OCI-LY7 (cell line): ENCODE results near the gene WIPF3. TPM values are rescaled to one million over a fixed set of nuclear protein-coding genes. Genes with fewer than 3 reads are reported as not detected.

ENCODE experiments used
- BruUV-seq: library from RNA; stranded (reverse); fragments of 400-500 nt; replicated peaks from 2 replicates; lab custom pipeline; 2021; lab: Mats Ljungman, UMichigan
- CTCF ChIA-PET: fragments of 300-600 bp; sonication (Branson Sonifier 250); formaldehyde crosslinking; loops from one replicate; lab custom pipeline; 2022; ENCODE audit warnings: antibody characterized with exemption; ENCODE audit not compliant: unreplicated experiment; lab: Charles Lee
- POLR2A ChIA-PET: fragments of 300-600 bp; sonication (Branson Sonifier 250); formaldehyde crosslinking; loops from one replicate; lab custom pipeline; 2022; ENCODE audit warnings: antibody characterized with exemption; lab: Charles Lee
- DNase-seq: peaks from one replicate; pipeline ENCODE4 v3.0.0-alpha.2; 2015; ENCODE audit warnings: low spot score
- H2AFZ ChIP-seq: fragments of 200-600 bp; sonication (generic), shearing (Covaris generic); 2 replicates; pipeline ENCODE4 v1.6.1; 2014; ENCODE audit warnings: mild to moderate bottlenecking, antibody characterized with exemption, low read length, moderate library complexity
- H3K27ac ChIP-seq: fragments of 200-600 bp; sonication (generic); 2 replicates; pipeline ENCODE4 v1.5.1; 2014; ENCODE audit warnings: mixed run types, low read depth, mild to moderate bottlenecking, moderate library complexity, low read length, inconsistent platforms; ENCODE audit not compliant: poor library complexity, severe bottlenecking
- H3K36me3 ChIP-seq: fragments of 200-600 bp; sonication (generic); 2 replicates; pipeline ENCODE4 v1.6.1; 2014; ENCODE audit warnings: mild to moderate bottlenecking, antibody characterized with exemption, low read length, moderate library complexity, mixed read lengths; ENCODE audit not compliant: insufficient read depth
- H3K4me1 ChIP-seq: fragments of 200-600 bp; sonication (generic); 2 replicates; pipeline ENCODE4 v1.5.1; 2014; ENCODE audit warnings: mild to moderate bottlenecking, low read length; ENCODE audit not compliant: insufficient read depth, poor library complexity, severe bottlenecking
- H3K4me2 ChIP-seq: fragments of 200-600 bp; sonication (generic); 2 replicates; pipeline ENCODE4 v1.6.1; 2014; ENCODE audit warnings: mild to moderate bottlenecking, low read length
- H3K4me3 ChIP-seq: fragments of 200-600 bp; sonication (generic); 2 replicates; pipeline ENCODE4 v1.5.1; 2014; ENCODE audit warnings: mild to moderate bottlenecking, low read depth, low read length; ENCODE audit not compliant: poor library complexity, severe bottlenecking
- H3K79me2 ChIP-seq: fragments of 200-600 bp; sonication (generic); 2 replicates; pipeline ENCODE4 v1.6.1; 2016; ENCODE audit warnings: low read depth, mild to moderate bottlenecking, low read length, moderate library complexity, mixed read lengths; ENCODE audit not compliant: insufficient read depth
- H3K9me2 ChIP-seq: fragments of 200-600 bp; sonication (generic); 2 replicates; pipeline ENCODE4 v1.6.1; 2016; ENCODE audit warnings: mild to moderate bottlenecking, low read length, mixed read lengths; ENCODE audit not compliant: insufficient read depth
- H3K9me3 ChIP-seq: fragments of 200-600 bp; sonication (generic); 2 replicates; pipeline ENCODE4 v1.6.1; 2014; ENCODE audit warnings: mild to moderate bottlenecking, mixed run types, low read length, mixed read lengths
- H4K20me1 ChIP-seq: fragments of 200-600 bp; sonication (generic); 2 replicates; pipeline ENCODE4 v1.6.1; 2014; ENCODE audit warnings: mild to moderate bottlenecking, antibody characterized with exemption, low read length, moderate library complexity, mixed read lengths; ENCODE audit not compliant: insufficient read depth
- EZH2phosphoT487 ChIP-seq: fragments of 200-600 bp; sonication (generic); IDR thresholded peaks from 2 replicates; pipeline ENCODE4 v1.6.1; 2018; ENCODE audit warnings: low read depth, borderline replicate concordance, mild to moderate bottlenecking, mixed run types, antibody characterized with exemption, low read length, moderate library complexity, mixed read lengths
- intact Hi-C: fragments of 100-400 bp; cut with micrococcal nuclease; formaldehyde crosslinking; loops from one replicate; pipeline ENCODE4 v1.10.0; 2022; ENCODE audit not compliant: unreplicated experiment
- total RNA-seq, 2 experiments: library from RNA; depleted of rRNA in 1 of 2; stranded (reverse); fragments of >200 nt in 1 of 2; shearing (Covaris generic) in 1 of 2; gene quantifications; 2 replicates each; pipeline ENCODE4 v1.2.3, GENCODE V29; 2014 to 2022
- TF ChIP-seq, protein P1 (sequence below): fragments of 200-600 bp; sonication (generic); conservative IDR thresholded peaks from 2 replicates; pipeline ENCODE4 v1.5.1; 2014; ENCODE audit warnings: mild to moderate bottlenecking, antibody characterized with exemption, low read length, moderate library complexity, mixed read lengths

The WIPF3 gene
- total RNA-seq, 2 experiments from 2014 or later, result not detected

DNA sequence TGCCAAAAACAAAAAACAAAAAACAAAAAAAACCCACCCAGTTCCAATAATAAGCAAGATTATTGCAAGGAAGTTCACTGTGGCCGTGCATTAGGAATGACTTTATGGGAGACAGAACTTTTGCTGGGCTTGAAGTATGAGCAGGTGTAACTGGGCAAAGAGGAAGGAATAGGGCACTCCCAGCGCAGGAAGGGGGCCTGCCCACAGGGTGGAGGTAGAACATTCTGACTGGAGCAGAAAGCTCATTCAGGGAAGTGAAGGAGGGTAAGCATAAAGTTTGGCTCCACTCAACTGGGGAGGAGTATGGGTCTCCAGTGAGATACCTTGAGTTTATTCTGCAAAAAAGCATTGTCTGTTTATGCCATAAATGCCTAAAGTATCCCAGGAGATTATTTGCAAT is 42.1 kb upstream of the WIPF3 start:
- BruUV-seq, result no TSS peak
- POLR2A ChIA-PET, result no interaction called here
- no peaks in the 10 kb centered on the region for H4K20me1 ChIP-seq
- CTCF ChIA-PET, result no interaction called here
- H3K4me1 ChIP-seq, result no peaks in the 10 kb centered on the region
- H3K4me3 ChIP-seq, result no peak overlapping the region
- H3K79me2 ChIP-seq, result no peaks in the 10 kb centered on the region
- no peak overlapping the region for H3K4me2 ChIP-seq
- no peak for TF ChIP-seq EZH2phosphoT487
- TF ChIP-seq, protein P1, sequence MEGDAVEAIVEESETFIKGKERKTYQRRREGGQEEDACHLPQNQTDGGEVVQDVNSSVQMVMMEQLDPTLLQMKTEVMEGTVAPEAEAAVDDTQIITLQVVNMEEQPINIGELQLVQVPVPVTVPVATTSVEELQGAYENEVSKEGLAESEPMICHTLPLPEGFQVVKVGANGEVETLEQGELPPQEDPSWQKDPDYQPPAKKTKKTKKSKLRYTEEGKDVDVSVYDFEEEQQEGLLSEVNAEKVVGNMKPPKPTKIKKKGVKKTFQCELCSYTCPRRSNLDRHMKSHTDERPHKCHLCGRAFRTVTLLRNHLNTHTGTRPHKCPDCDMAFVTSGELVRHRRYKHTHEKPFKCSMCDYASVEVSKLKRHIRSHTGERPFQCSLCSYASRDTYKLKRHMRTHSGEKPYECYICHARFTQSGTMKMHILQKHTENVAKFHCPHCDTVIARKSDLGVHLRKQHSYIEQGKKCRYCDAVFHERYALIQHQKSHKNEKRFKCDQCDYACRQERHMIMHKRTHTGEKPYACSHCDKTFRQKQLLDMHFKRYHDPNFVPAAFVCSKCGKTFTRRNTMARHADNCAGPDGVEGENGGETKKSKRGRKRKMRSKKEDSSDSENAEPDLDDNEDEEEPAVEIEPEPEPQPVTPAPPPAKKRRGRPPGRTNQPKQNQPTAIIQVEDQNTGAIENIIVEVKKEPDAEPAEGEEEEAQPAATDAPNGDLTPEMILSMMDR, result 0 out of 2 replicates have a peak, but pooled peaks have one; percentile 17
- no peaks in the 10 kb centered on the region for H3K36me3 ChIP-seq
- no peaks in the 10 kb centered on the region for H3K9me2 ChIP-seq
- no peak for DNase-seq
- H3K9me3 ChIP-seq, result no peaks in the 10 kb centered on the region
- no peak overlapping the region for H2AFZ ChIP-seq
- no peak overlapping the region for H3K27ac ChIP-seq
- intact Hi-C loops, result no loop called here

DNA sequence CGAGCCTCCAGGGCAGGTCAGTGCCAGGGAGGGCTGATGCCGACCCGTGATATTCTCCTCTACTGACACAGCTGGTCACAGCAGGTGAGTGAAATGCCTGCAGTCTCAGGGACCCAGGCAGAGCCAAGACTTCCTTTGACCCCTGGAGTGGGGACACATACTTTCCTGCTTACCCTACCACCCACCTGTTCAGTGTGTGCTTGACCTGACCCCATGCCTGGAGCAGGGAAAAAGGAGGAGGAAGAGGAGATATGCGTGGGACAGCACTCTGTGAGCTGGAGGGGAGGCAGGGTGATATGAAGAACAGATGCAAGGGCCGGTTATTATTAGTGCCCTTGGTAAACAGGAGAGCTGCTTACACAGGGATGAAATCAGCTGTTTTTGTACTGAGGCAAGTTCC is 40.8 kb upstream of the WIPF3 start:
- Histone ChIP-seq H3K9me2 (no peaks in the 10 kb centered on the region), H3K9me3 (no peaks in the 10 kb centered on the region), H2AFZ (no peak overlapping the region), H3K36me3 (no peaks in the 10 kb centered on the region), H4K20me1 (no peaks in the 10 kb centered on the region), H3K4me2 (no peak overlapping the region), H3K4me3 (no peak overlapping the region), H3K4me1 (no peaks in the 10 kb centered on the region), H3K79me2 (no peaks in the 10 kb centered on the region), H3K27ac (no peak overlapping the region)
- no TSS peak for BruUV-seq
- TF ChIP-seq, protein P1, result no peak
- TF ChIP-seq EZH2phosphoT487, result no peak
- ChIA-PET POLR2A (no interaction called here), CTCF (no interaction called here)
- no peak for DNase-seq
- intact Hi-C loops, result no loop called here

DNA sequence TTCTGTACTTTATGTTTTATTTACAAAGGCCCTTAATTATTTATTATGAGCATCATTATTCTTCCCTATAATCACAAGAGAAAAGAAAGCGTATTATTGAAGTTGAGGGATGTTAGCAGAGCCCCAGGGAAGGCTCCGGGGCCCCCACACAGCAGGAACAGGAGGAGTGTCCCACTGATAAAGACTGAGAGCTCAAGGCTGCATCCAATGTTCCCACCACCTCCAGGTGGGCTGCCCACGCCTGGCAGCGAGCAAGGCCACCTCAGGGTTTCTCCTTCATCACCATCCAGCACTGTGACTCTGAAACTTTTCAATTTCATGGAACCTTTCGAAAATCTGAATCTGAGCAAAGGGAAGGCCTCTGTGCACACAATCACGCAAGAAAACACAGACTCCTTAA is 35.9 kb upstream of the WIPF3 start:
- Histone ChIP-seq H2AFZ (no peak overlapping the region), H3K4me2 (no peak overlapping the region), H3K79me2 (no peaks in the 10 kb centered on the region), H3K4me3 (no peak overlapping the region), H3K27ac (no peak overlapping the region), H4K20me1 (no peaks in the 10 kb centered on the region), H3K9me2 (no peaks in the 10 kb centered on the region), H3K9me3 (no peaks in the 10 kb centered on the region), H3K36me3 (no peaks in the 10 kb centered on the region), H3K4me1 (no peaks in the 10 kb centered on the region)
- no peak for DNase-seq
- TF ChIP-seq, protein P1, result no peak
- TF ChIP-seq EZH2phosphoT487, result no peak
- no TSS peak for BruUV-seq
- intact Hi-C loops, result no loop called here
- ChIA-PET POLR2A (no interaction called here), CTCF (no interaction called here)
